Measurements from ENCODE around the gene TUBGCP2.

The TUBGCP2 gene
- total RNA-seq = 98.5 to 143 (median 111) reads per million in 9 experiments

- peaks cover 24 to 30% of the 10 kb centered on the region in 2 donors for H3K4me1 Mint-ChIP-seq (ENCODE audit: low read depth in 2 of 2)
- H3K9me3 Mint-ChIP-seq = no peaks in the 10 kb centered on the region
- DNase-seq (peak; percentile 90 to 94 (median 93)), ATAC-seq (replicated peaks) (peak; percentile 72)
- no peaks in the 10 kb centered on the region for H3K27me3 Mint-ChIP-seq
- H3K36me3 Mint-ChIP-seq (ENCODE audit: insufficient read depth) = peaks cover 51% of the 10 kb centered on the region
- peak within 1 kb of the TSS; percentile 99 for H3K27ac Mint-ChIP-seq
- peak within 1 kb of the TSS; percentile 95 to 98 for H3K4me3 Mint-ChIP-seq
Observed at GRCh38 chr10:133308421-133309099, at the start of gene TUBGCP2, which contains the start of gene ZNF511. Gene TUBGCP2, minus strand, starts transcription at chr10:133308872. Its CDS starts 5,931 bp downstream, at chr10:133302941. Gene ZNF511, plus strand, starts transcription at chr10:133308914. Its CDS starts 30 bp downstream, at chr10:133308944.

GRCh38 chr10:133357285-133358161 is 48.9 kb upstream of the TUBGCP2 start, which contains the start of gene FUOM:
Gene FUOM, minus strand, starts transcription at chr10:133358019. Its CDS starts 12 bp downstream, at chr10:133358007.
- DNase-seq = peak; percentile 63 to 65 (median 65)
- H3K4me3 Mint-ChIP-seq = peak within 1 kb of the TSS; percentile 69 to 71
- H3K9me3 Mint-ChIP-seq = no peaks in the 10 kb centered on the region
- H3K4me1 Mint-ChIP-seq (ENCODE audit: low read depth in 2 of 2) = peaks cover 7 to 16% of the 10 kb centered on the region in 2 donors
- ATAC-seq (replicated peaks) = peak; percentile 92
- H3K36me3 Mint-ChIP-seq (ENCODE audit: insufficient read depth) = no peaks in the 10 kb centered on the region
- H3K27me3 Mint-ChIP-seq = no peaks in the 10 kb centered on the region
- no peak within 1 kb of the TSS for H3K27ac Mint-ChIP-seq

- no peaks in the 10 kb centered on the region for H3K36me3 Mint-ChIP-seq (ENCODE audit: insufficient read depth)
- DNase-seq (no peak), ATAC-seq (replicated peaks) (no peak)
- H3K9me3 Mint-ChIP-seq = no peaks in the 10 kb centered on the region
- H3K4me1 Mint-ChIP-seq (ENCODE audit: low read depth in 2 of 2) = peaks cover 4 to 12% of the 10 kb centered on the region in 2 donors
- H3K27ac Mint-ChIP-seq = no peak overlapping the region
- no peaks in the 10 kb centered on the region for H3K27me3 Mint-ChIP-seq
- H3K4me3 Mint-ChIP-seq = peak overlapping the region; percentile 69 to 71
Observed at GRCh38 chr10:133356549-133357284, 48.0 kb upstream of the TUBGCP2 start.

- H3K27ac Mint-ChIP-seq = peak overlapping the region in 1 of 2 donors; percentile 38
- peaks cover 0 to 6% of the 10 kb centered on the region in 2 donors for H3K4me1 Mint-ChIP-seq (ENCODE audit: low read depth in 2 of 2)
- peak overlapping the region; percentile 66 to 71 for H3K4me3 Mint-ChIP-seq
- ATAC-seq (replicated peaks) (no peak), DNase-seq (no peak)
- H3K27me3 Mint-ChIP-seq = no peaks in the 10 kb centered on the region
- H3K9me3 Mint-ChIP-seq = no peaks in the 10 kb centered on the region
- no peaks in the 10 kb centered on the region for H3K36me3 Mint-ChIP-seq (ENCODE audit: insufficient read depth)
Observed at GRCh38 chr10:133355991-133356390, 47.3 kb upstream of the TUBGCP2 start.

DNA sequence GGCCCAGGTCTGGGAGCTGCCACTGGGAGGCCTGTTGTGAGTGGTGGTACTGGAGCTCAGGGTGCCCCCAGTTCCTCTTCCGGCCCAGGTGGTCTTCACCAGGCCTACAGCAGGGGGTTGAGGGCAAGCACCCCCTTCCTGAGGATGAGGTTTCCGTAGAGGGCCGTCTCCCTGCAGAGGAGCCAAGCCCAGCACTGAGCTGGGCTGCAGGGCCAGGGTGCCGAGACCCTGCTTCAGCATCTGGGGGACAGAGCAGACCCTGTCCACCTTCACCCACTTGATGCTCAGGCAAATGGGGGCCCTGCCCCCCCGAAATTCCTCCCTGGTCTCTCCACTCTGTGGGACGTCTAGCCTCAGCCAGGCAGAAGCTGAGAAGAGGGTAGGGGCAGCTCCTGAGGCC is 46.6 kb upstream of the TUBGCP2 start:
- Mint-ChIP-seq H3K27ac (peak overlapping the region in 1 of 2 donors; percentile 38), H3K4me1 (ENCODE audit: low read depth in 2 of 2) (peaks cover 0 to 6% of the 10 kb centered on the region in 2 donors), H3K36me3 (ENCODE audit: insufficient read depth) (no peaks in the 10 kb centered on the region), H3K27me3 (peaks cover 0 to 3% of the 10 kb centered on the region in 2 donors), H3K4me3 (no peak overlapping the region), H3K9me3 (no peaks in the 10 kb centered on the region)
- no peak for DNase-seq
- ATAC-seq (replicated peaks) = no peak

DNA sequence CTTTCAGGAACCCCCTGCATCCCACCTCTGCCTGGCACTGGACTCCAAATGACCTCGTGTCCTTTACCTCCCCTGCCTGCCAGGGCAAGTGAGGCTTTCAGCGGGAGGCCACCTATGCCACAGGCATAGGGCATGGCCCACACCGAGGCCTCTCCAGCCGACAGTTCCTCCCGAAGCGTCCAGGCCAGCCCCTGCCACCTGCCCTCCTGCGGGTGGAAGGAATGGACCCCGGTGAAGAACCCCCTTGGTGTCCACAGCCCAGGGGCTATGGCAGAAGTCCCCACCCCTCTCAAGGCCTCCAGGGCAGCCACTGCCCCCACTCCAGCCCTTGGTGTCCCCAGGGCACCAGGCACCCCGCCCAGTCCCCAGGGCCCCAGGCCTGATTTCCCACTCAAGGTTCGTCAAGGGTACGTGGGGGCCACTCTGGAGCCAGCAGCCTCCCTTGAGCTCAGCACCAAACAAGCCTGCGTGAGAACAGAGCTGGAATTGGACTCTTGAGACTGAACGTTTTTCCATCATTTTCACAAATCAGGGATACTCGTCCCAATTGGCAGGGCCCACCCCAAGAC is 46.1 kb upstream of the TUBGCP2 start:
- H3K27me3 Mint-ChIP-seq = peaks cover 0 to 8% of the 10 kb centered on the region in 2 donors
- no peaks in the 10 kb centered on the region for H3K36me3 Mint-ChIP-seq (ENCODE audit: insufficient read depth)
- H3K4me3 Mint-ChIP-seq = no peak overlapping the region
- DNase-seq (no peak), ATAC-seq (replicated peaks) (no peak)
- H3K9me3 Mint-ChIP-seq = no peaks in the 10 kb centered on the region
- H3K4me1 Mint-ChIP-seq (ENCODE audit: low read depth in 2 of 2) = peaks cover 0 to 3% of the 10 kb centered on the region in 2 donors
- no peak overlapping the region for H3K27ac Mint-ChIP-seq

- peaks cover 0 to 6% of the 10 kb centered on the region in 2 donors for H3K4me1 Mint-ChIP-seq (ENCODE audit: low read depth in 2 of 2)
- ATAC-seq (replicated peaks) (no peak), DNase-seq (no peak)
- H3K36me3 Mint-ChIP-seq (ENCODE audit: insufficient read depth) = no peaks in the 10 kb centered on the region
- no peak overlapping the region for H3K4me3 Mint-ChIP-seq
- H3K27ac Mint-ChIP-seq = no peak overlapping the region
- H3K9me3 Mint-ChIP-seq = no peaks in the 10 kb centered on the region
- peaks cover 4 to 14% of the 10 kb centered on the region in 2 donors for H3K27me3 Mint-ChIP-seq
Observed at GRCh38 chr10:133353988-133354605, 45.4 kb upstream of the TUBGCP2 start.

DNA sequence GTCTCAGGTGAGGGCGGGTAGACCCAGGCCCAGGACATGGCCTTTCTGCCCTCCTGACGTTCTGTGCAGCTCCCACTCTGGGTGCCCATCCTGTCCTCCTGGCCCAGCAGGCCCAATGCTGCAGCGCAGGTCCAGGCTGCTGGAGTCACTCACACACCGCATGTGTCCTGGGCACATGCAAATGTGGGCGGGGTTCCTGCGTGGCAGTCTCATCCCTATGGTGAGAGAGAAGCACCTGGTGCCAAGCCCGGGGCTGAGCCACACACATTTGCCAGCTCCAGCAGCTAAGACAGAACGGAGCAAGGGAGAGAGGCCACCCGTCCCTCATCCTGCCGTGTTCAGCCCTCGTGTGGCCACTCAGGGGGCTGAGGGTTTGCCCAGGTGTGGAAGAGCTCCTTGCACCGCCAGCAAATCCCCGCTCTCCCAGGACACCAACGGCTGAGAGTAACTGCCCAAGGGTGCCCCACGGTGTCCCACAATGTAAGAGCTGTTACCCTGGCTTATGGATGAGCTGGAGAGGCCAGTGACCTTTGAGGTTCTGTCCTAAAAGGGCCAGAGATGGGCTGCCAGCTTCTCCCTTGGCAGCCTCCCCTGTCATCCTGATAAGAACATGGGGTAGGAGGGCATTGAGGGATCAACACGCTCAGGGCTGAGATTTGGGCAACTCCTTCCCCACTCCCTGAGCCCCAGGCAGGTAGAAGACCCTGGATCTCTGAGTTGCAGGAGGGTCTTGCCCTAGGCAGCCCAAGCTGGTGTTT is 44.7 kb upstream of the TUBGCP2 start:
- peaks cover 0 to 7% of the 10 kb centered on the region in 2 donors for H3K4me1 Mint-ChIP-seq (ENCODE audit: low read depth in 2 of 2)
- H3K9me3 Mint-ChIP-seq = no peaks in the 10 kb centered on the region
- H3K27me3 Mint-ChIP-seq = peaks cover 8 to 21% of the 10 kb centered on the region in 2 donors
- H3K27ac Mint-ChIP-seq = no peak overlapping the region
- DNase-seq = no peak
- no peak for ATAC-seq (replicated peaks)
- no peak overlapping the region for H3K4me3 Mint-ChIP-seq
- H3K36me3 Mint-ChIP-seq (ENCODE audit: insufficient read depth) = no peaks in the 10 kb centered on the region

GRCh38 chr10:133351408-133352318 is 43.0 kb upstream of the TUBGCP2 start:
- Mint-ChIP-seq H3K27me3 (peaks cover 9 to 23% of the 10 kb centered on the region in 2 donors), H3K27ac (no peak overlapping the region), H3K4me1 (ENCODE audit: low read depth in 2 of 2) (peaks cover 0 to 7% of the 10 kb centered on the region in 2 donors), H3K9me3 (no peaks in the 10 kb centered on the region), H3K36me3 (ENCODE audit: insufficient read depth) (no peaks in the 10 kb centered on the region), H3K4me3 (no peak overlapping the region)
- ATAC-seq (replicated peaks) (no peak), DNase-seq (no peak)

- Mint-ChIP-seq H3K4me1 (ENCODE audit: low read depth in 2 of 2) (peaks cover 0 to 4% of the 10 kb centered on the region in 2 donors), H3K27ac (no peak overlapping the region), H3K36me3 (ENCODE audit: insufficient read depth) (no peaks in the 10 kb centered on the region), H3K9me3 (no peaks in the 10 kb centered on the region), H3K4me3 (no peak overlapping the region), H3K27me3 (peaks cover 17 to 30% of the 10 kb centered on the region in 2 donors)
- ATAC-seq (replicated peaks) (no peak), DNase-seq (no peak)
Observed at GRCh38 chr10:133350950-133351329, 42.3 kb upstream of the TUBGCP2 start.

DNA sequence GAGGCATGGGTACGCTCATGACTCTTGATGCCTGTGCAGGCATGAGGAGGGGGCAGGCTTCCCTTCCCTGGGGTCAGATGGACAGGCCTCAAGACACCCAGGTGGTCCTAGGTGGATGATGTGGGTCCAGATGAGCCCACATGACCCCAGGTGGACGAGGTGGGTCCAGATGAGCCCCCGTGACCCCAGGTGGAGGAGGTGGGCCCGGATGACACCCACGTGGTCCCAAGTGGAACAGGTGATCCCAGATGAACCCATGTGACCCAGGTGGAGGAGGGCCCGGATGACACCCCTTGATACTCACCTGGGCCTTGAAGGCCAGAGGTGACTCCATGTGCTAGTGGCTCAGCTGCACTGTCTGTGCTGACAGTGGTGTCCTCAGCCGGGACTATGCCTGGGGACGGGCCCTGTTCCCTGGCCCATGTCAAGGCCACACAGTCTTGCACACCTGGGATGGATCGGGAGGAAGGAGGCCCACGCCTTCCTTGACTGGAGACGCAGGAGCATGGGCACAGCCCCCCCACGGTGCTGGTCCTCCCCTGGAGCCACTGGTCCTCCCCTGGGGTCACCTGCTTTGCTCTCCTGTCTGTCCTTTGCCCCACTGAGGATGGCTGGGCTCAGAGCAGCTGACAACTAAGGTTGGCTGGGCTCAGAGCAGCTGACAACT is 41.7 kb upstream of the TUBGCP2 start:
- H3K36me3 Mint-ChIP-seq (ENCODE audit: insufficient read depth) = no peaks in the 10 kb centered on the region
- H3K9me3 Mint-ChIP-seq = no peaks in the 10 kb centered on the region
- peaks cover 0 to 4% of the 10 kb centered on the region in 2 donors for H3K4me1 Mint-ChIP-seq (ENCODE audit: low read depth in 2 of 2)
- peaks cover 22 to 35% of the 10 kb centered on the region in 2 donors for H3K27me3 Mint-ChIP-seq
- ATAC-seq (replicated peaks) (no peak), DNase-seq (no peak)
- no peak overlapping the region for H3K27ac Mint-ChIP-seq
- no peak overlapping the region for H3K4me3 Mint-ChIP-seq

All from effector memory CD8-positive, alpha-beta T cell (primary cell).